MM.1S (cell line): ENCODE measurements around the gene STRIP2.
A peak's percentile ranks its signal among the peaks of the same experiment; 100 is the strongest.

Source experiments
- DNase-seq: peaks from one replicate; pipeline ENCODE4 v3.0.0-alpha.2; 2015
- H2AFZ ChIP-seq: fragments of 300-600 bp; sonication (generic); 2 replicates; pipeline ENCODE4 v1.6.0; 2016; ENCODE audit warnings: antibody characterized with exemption, low read length
- H3F3A ChIP-seq: fragments of 300-600 bp; sonication (generic); 2 replicates; pipeline ENCODE4 v1.6.1; 2016; ENCODE audit warnings: mild to moderate bottlenecking, antibody characterized with exemption, low read length, moderate library complexity, mixed read lengths; ENCODE audit not compliant: insufficient read depth
- H3K27ac ChIP-seq: fragments of 300-600 bp; sonication (generic); 2 replicates; pipeline ENCODE4 v1.5.1; 2016; ENCODE audit warnings: mild to moderate bottlenecking, low read length
- H3K27me3 ChIP-seq: fragments of 300-600 bp; sonication (generic); replicated peaks from 2 replicates; pipeline ENCODE4 v1.6.0; 2016; ENCODE audit warnings: low read length; ENCODE audit not compliant: insufficient read depth
- H3K36me3 ChIP-seq: fragments of 300-600 bp; sonication (generic); replicated peaks from 2 replicates; pipeline ENCODE4 v1.6.1; 2016; ENCODE audit warnings: mild to moderate bottlenecking, low read length, mixed read lengths; ENCODE audit not compliant: insufficient read depth
- H3K4me1 ChIP-seq: fragments of 300-600 bp; sonication (generic); 2 replicates; pipeline ENCODE4 v1.6.1; 2016; ENCODE audit warnings: low read length, mixed read lengths
- H3K4me2 ChIP-seq: fragments of 300-600 bp; sonication (generic); 2 replicates; pipeline ENCODE4 v1.6.0; 2016; ENCODE audit warnings: low read depth, low read length
- H3K4me3 ChIP-seq: fragments of 300-600 bp; sonication (generic); 2 replicates; pipeline ENCODE4 v1.5.1; 2016; ENCODE audit warnings: low read length, mixed read lengths
- H3K79me2 ChIP-seq: fragments of 300-600 bp; sonication (generic); 2 replicates; pipeline ENCODE4 v1.6.1; 2016; ENCODE audit warnings: mixed run types, low read length, mixed read lengths
- H3K9ac ChIP-seq: fragments of 300-600 bp; sonication (generic); 2 replicates; pipeline ENCODE4 v1.6.1; 2016; ENCODE audit warnings: low read length, mixed read lengths
- H3K9me2 ChIP-seq: fragments of 300-600 bp; sonication (generic); replicated peaks from 2 replicates; pipeline ENCODE4 v1.6.1; 2016; ENCODE audit warnings: mild to moderate bottlenecking, low read length, mixed read lengths; ENCODE audit not compliant: insufficient read depth
- H3K9me3 ChIP-seq: fragments of 300-600 bp; sonication (generic); replicated peaks from 2 replicates; pipeline ENCODE4 v1.6.1; 2016; ENCODE audit warnings: mild to moderate bottlenecking, low read length, mixed read lengths; ENCODE audit not compliant: insufficient read depth
- H4K20me1 ChIP-seq: fragments of 300-600 bp; sonication (generic); 2 replicates; pipeline ENCODE4 v1.6.1; 2016; ENCODE audit warnings: mild to moderate bottlenecking, low read length, moderate library complexity, mixed read lengths; ENCODE audit not compliant: insufficient read depth
- CTCF ChIP-seq: fragments of 300-600 bp; sonication (generic); IDR thresholded peaks from 2 replicates; pipeline ENCODE4 v1.5.1; 2016; ENCODE audit warnings: antibody characterized with exemption, low read length, mixed read lengths
- EZH2 ChIP-seq: fragments of 300-600 bp; sonication (generic); optimal IDR thresholded peaks from 2 replicates; pipeline ENCODE3; 2017; ENCODE audit warnings: low read depth, mild to moderate bottlenecking, antibody characterized with exemption, low read length, mixed read lengths
- EZH2phosphoT487 ChIP-seq: fragments of 300-600 bp; sonication (generic); IDR thresholded peaks from 2 replicates; pipeline ENCODE4 v1.6.1; 2018; ENCODE audit warnings: antibody characterized with exemption, low read length

Gene STRIP2

GRCh38 chr7:129512192-129512591 is 78.0 kb downstream of the STRIP2 start:
- H3K27ac ChIP-seq, result no peak overlapping the region
- H2AFZ ChIP-seq, result no peak overlapping the region
- DNase-seq, result peak; percentile 2
- H3K9me3 ChIP-seq, result no peaks in the 10 kb centered on the region
- H3K9ac ChIP-seq, result no peak overlapping the region
- H3K4me2 ChIP-seq, result no peak overlapping the region
- H3K4me1 ChIP-seq, result no peaks in the 10 kb centered on the region
- no peaks in the 10 kb centered on the region for H3K79me2 ChIP-seq
- H3K9me2 ChIP-seq, result no peaks in the 10 kb centered on the region
- H3F3A ChIP-seq, result no peaks in the 10 kb centered on the region
- no peak overlapping the region for H3K4me3 ChIP-seq
- TF ChIP-seq CTCF, result no peak
- no peak for TF ChIP-seq EZH2phosphoT487
- TF ChIP-seq EZH2, result no peak
- no peaks in the 10 kb centered on the region for H4K20me1 ChIP-seq
- no peaks in the 10 kb centered on the region for H3K36me3 ChIP-seq
- no peaks in the 10 kb centered on the region for H3K27me3 ChIP-seq

- H3K9me2 ChIP-seq, result no peaks in the 10 kb centered on the region
- H3F3A ChIP-seq, result no peaks in the 10 kb centered on the region
- H3K4me3 ChIP-seq, result no peak overlapping the region
- peak; percentile 1 for DNase-seq
- no peaks in the 10 kb centered on the region for H3K79me2 ChIP-seq
- H3K9me3 ChIP-seq, result no peaks in the 10 kb centered on the region
- no peak overlapping the region for H2AFZ ChIP-seq
- no peak overlapping the region for H3K9ac ChIP-seq
- H3K4me1 ChIP-seq, result no peaks in the 10 kb centered on the region
- no peak overlapping the region for H3K27ac ChIP-seq
- H3K36me3 ChIP-seq, result no peaks in the 10 kb centered on the region
- no peak for TF ChIP-seq EZH2
- no peak for TF ChIP-seq EZH2phosphoT487
- no peaks in the 10 kb centered on the region for H3K27me3 ChIP-seq
- H4K20me1 ChIP-seq, result no peaks in the 10 kb centered on the region
- H3K4me2 ChIP-seq, result no peak overlapping the region
These were observed 79.3 kb downstream of the STRIP2 start for GRCh38 chr7:129513546-129513945.

- TF ChIP-seq EZH2phosphoT487, result no peak
- no peak for TF ChIP-seq EZH2
- TF ChIP-seq CTCF, result no peak
- H2AFZ ChIP-seq, result no peak overlapping the region
- no peak overlapping the region for H3K9ac ChIP-seq
- no peaks in the 10 kb centered on the region for H4K20me1 ChIP-seq
- no peaks in the 10 kb centered on the region for H3K27me3 ChIP-seq
- peak; percentile 2 for DNase-seq
- H3K4me2 ChIP-seq, result no peak overlapping the region
- no peaks in the 10 kb centered on the region for H3K9me2 ChIP-seq
- no peak overlapping the region for H3K4me3 ChIP-seq
- no peaks in the 10 kb centered on the region for H3F3A ChIP-seq
- no peaks in the 10 kb centered on the region for H3K4me1 ChIP-seq
- no peaks in the 10 kb centered on the region for H3K79me2 ChIP-seq
- H3K9me3 ChIP-seq, result no peaks in the 10 kb centered on the region
- no peaks in the 10 kb centered on the region for H3K36me3 ChIP-seq
- H3K27ac ChIP-seq, result no peak overlapping the region
These were observed 80.5 kb downstream of the STRIP2 start for GRCh38 chr7:129514683-129515082.

GRCh38 chr7:129515381-129515780 is 81.1 kb downstream of the STRIP2 start:
- H3K4me2 ChIP-seq, result no peak overlapping the region
- H4K20me1 ChIP-seq, result no peaks in the 10 kb centered on the region
- TF ChIP-seq EZH2phosphoT487 (no peak), EZH2 (no peak), CTCF (no peak)
- H2AFZ ChIP-seq, result no peak overlapping the region
- no peaks in the 10 kb centered on the region for H3K79me2 ChIP-seq
- H3K9ac ChIP-seq, result no peak overlapping the region
- no peaks in the 10 kb centered on the region for H3F3A ChIP-seq
- H3K27me3 ChIP-seq, result no peaks in the 10 kb centered on the region
- no peaks in the 10 kb centered on the region for H3K9me2 ChIP-seq
- H3K4me1 ChIP-seq, result no peaks in the 10 kb centered on the region
- no peak overlapping the region for H3K27ac ChIP-seq
- H3K9me3 ChIP-seq, result no peaks in the 10 kb centered on the region
- no peaks in the 10 kb centered on the region for H3K36me3 ChIP-seq
- no peak overlapping the region for H3K4me3 ChIP-seq
- DNase-seq, result no peak
